Measurements from ENCODE around the gene CTSH. TPM values are rescaled to one million over a fixed set of nuclear protein-coding genes. Genes with fewer than 3 reads are reported as not detected.
"Not testable (repeated sequence)": the region's sequence is repeated elsewhere in the genome, so short reads cannot be mapped to it uniquely, and the experiment has no call there.

Gene CTSH
- total and polyA plus RNA-seq, 2 of the 13 experiments (the other 11 are each of a cell fraction or from before 2014, with no cell fraction given), result 265 to 653 TPM

- FAIRE-seq (no peak), ATAC-seq (no peak), DNase-seq (ENCODE audit: low spot score) (no peak)
- Histone ChIP-seq H3K79me2 (ENCODE audit: insufficient read depth, low read length) (peaks cover 100% of the 10 kb centered on the region), H4K20me1 (ENCODE audit: insufficient read depth, low read length) (peaks cover 97% of the 10 kb centered on the region), H3K9ac (ENCODE audit: insufficient read depth, low read depth, low read length) (no peak overlapping the region), H3K9me3 (ENCODE audit: low read length) (no peaks in the 10 kb centered on the region), H3K27ac (ENCODE audit: extremely low read length, insufficient read depth, low read length) (no peak overlapping the region), H2AFZ (ENCODE audit: low read length) (no peak overlapping the region), H3K27me3 (ENCODE audit: control insufficient read depth in 1 of 2, insufficient read depth in 2 of 2, low read length in 2 of 2) (peaks cover 0 to 2% of the 10 kb centered on the region in 2 experiments; a peak in 1 of 5 replicates), H3K36me3 (replicated peaks in 1 of 2; ENCODE audit: control insufficient read depth in 1 of 2, insufficient read depth in 2 of 2, low read length in 2 of 2) (peaks cover 2 to 16% of the 10 kb centered on the region in 2 experiments; a peak in 4 of 5 replicates), H3K4me1 (ENCODE audit: insufficient read depth, low read length) (peaks cover 77% of the 10 kb centered on the region), H3K4me3 (replicated peaks in 1 of 3; ENCODE audit: insufficient read depth in 1 of 3, low read depth in 2 of 3, low read length in 3 of 3) (no peak overlapping the region; a peak in 1 of 6 replicates), H3K4me2 (ENCODE audit: low read depth, low read length) (peak overlapping the region; percentile 53)
- TF ChIP-seq ZBTB25 (CRISPR knock-in tag; IDR thresholded peaks at IDR 0.05) (no peak), E2F5 (CRISPR knock-in tag; conservative IDR thresholded peaks at IDR 0.05) (no peak), MAFF (IDR thresholded peaks at IDR 0.05; ENCODE audit: low read depth, low read length) (peak; percentile 96), HOXA3 (CRISPR knock-in tag; IDR thresholded peaks at IDR 0.05) (no peak), MAFK (conservative IDR thresholded peaks at IDR 0.05 in 1 of 2, IDR thresholded peaks at IDR 0.05 in 1 of 2; ENCODE audit: low read length in 2 of 2) (peak; percentile 95 to 98), ZNF17 (CRISPR knock-in tag; IDR thresholded peaks at IDR 0.05) (no peak)
- 55% methylated on average over 1 of the region's 1 CpG for WGBS (ENCODE audit: low lambda C conversion rate)
- ChIA-PET CTCF (ENCODE audit: low intra/inter-chr PET ratio, low total read pairs) (no interaction called here), POLR2A (no interaction called here)
- BruUV-seq (replicated peaks), result no TSS peak
- in situ Hi-C loops (cut with HindIII; ENCODE audit: extremely low pct_ligation_motif_present, low pct_unique_long_range_greater_than_20kb) (no loop called here), intact Hi-C loops (cut with micrococcal nuclease; ENCODE audit: unreplicated experiment) (no loop called here)
Observed at GRCh38 chr15:78878356-78878755, 66.5 kb downstream of the CTSH start.

GRCh38 chr15:78876954-78877353 is 67.9 kb downstream of the CTSH start:
- H3K9me3 ChIP-seq (ENCODE audit: low read length); H3K27me3 ChIP-seq (ENCODE audit: control insufficient read depth in 1 of 2, insufficient read depth in 2 of 2, low read length in 2 of 2); ATAC-seq; CTCF ChIA-PET (ENCODE audit: low intra/inter-chr PET ratio, low total read pairs); H3K36me3 ChIP-seq (replicated peaks in 1 of 2; ENCODE audit: control insufficient read depth in 1 of 2, insufficient read depth in 2 of 2, low read length in 2 of 2); in situ Hi-C loops (cut with HindIII; ENCODE audit: extremely low pct_ligation_motif_present, low pct_unique_long_range_greater_than_20kb); DNase-seq (ENCODE audit: low spot score); POLR2A ChIA-PET; intact Hi-C loops (cut with micrococcal nuclease; ENCODE audit: unreplicated experiment); BruUV-seq (replicated peaks); H3K27ac ChIP-seq (ENCODE audit: extremely low read length, insufficient read depth, low read length); FAIRE-seq; H2AFZ ChIP-seq (ENCODE audit: low read length); H3K9ac ChIP-seq (ENCODE audit: insufficient read depth, low read depth, low read length); H3K4me2 ChIP-seq (ENCODE audit: low read depth, low read length): not testable (repeated sequence)
- peaks cover 85% of the 10 kb centered on the region for H4K20me1 ChIP-seq (ENCODE audit: insufficient read depth, low read length)
- peak overlapping the region in 2 of 3 experiments; percentile 7 to 22; a peak in 2 of 6 replicates for H3K4me3 ChIP-seq (replicated peaks in 1 of 3; ENCODE audit: insufficient read depth in 1 of 3, low read depth in 2 of 3, low read length in 3 of 3)
- peaks cover 80% of the 10 kb centered on the region for H3K4me1 ChIP-seq (ENCODE audit: insufficient read depth, low read length)
- 80% methylated on average over 14 of the region's 14 CpGs for WGBS (ENCODE audit: low lambda C conversion rate)
- TF ChIP-seq ZNF770 (CRISPR knock-in tag; IDR thresholded peaks at IDR 0.05), result peak; percentile 42
- H3K79me2 ChIP-seq (ENCODE audit: insufficient read depth, low read length), result peaks cover 95% of the 10 kb centered on the region
